ENCODE measurements around the gene PLCG2.

Gene PLCG2

DNA sequence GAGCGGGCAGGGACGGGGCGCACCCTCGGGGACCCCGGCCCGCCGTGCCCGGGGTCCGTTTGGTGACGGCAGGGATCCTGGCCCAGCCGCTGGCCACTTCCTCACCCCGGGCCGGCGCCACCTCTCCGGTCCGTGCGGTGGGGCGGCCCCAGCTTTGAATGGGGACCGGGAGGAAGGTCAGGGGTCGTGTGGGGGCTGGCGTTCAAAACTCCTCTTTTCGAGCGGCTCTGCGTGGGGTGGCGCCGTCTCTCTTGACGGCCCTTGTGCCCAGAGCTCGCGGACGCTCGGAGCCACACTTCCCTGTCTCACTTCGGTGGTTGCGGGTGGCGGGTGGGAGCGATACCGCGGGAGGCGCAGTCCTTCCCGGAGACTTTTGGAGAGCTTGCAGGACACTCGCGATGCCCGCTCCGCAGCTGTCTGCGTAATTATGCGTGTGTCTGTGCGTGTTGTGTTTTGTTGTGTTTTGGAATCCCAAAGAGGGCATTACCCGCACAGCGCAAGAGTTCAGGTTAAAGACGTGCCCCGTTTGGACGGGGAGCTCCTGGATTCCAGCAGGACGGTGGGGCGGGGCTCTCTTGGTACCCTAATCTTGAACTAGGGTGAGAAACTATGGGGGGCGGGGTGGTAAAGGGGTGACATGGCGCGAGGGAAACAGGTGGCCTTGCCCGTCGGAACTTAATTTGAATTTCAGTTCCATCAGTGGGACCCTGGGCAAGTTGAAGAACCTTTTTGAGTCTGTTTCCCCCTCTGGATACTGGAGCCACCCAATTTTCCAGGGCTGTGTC lies 637 bp downstream of the PLCG2 start:
- peak overlapping the region; percentile 29 for H3K4me3 ChIP-seq (ENCODE audit: low read depth, low read length)
- in situ Hi-C loops (cut with HindIII; ENCODE audit: low sequenced_read_pairs), result no loop called here
- DNase-seq (ENCODE audit: low read depth, low spot score), result no peak
- TF ChIP-seq CTCF (IDR thresholded peaks at IDR 0.05; ENCODE audit: low read depth, low read length), result no peak

GRCh38 chr16:81780350-81780749 lies 1.3 kb downstream of the PLCG2 start:
- in situ Hi-C loops (cut with HindIII; ENCODE audit: low sequenced_read_pairs), result no loop called here
- H3K4me3 ChIP-seq (ENCODE audit: low read depth, low read length), result no peak overlapping the region
- DNase-seq (ENCODE audit: low read depth, low spot score), result no peak
- TF ChIP-seq CTCF (IDR thresholded peaks at IDR 0.05; ENCODE audit: low read depth, low read length), result no peak

DNA sequence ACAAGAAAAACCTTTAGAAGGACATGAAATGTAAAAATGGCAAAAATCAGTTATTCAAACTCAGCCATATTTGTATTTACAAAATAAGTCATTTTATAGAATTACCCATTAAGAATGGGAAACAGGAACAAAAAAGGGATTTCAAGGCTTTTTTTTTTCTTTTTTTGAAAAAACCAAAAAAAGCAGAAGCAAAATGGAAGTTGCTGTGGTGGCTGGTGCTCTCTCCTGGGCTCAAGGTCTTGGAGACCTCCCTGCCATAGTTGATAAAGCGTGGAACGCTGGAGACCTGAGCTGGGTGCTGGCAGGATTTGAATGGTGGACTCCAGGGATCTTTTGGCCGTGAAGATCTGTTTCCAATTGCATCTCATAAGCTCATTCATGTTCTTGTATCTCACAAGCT lies 3.1 kb downstream of the PLCG2 start:
- no peak overlapping the region for H3K4me3 ChIP-seq (ENCODE audit: low read depth, low read length)
- DNase-seq (ENCODE audit: low read depth, low spot score), result no peak
- in situ Hi-C loops (cut with HindIII; ENCODE audit: low sequenced_read_pairs), result no loop called here
- no peak for TF ChIP-seq CTCF (IDR thresholded peaks at IDR 0.05; ENCODE audit: low read depth, low read length)

GRCh38 chr16:81784072-81784795 lies 5.1 kb downstream of the PLCG2 start:
- no peak for DNase-seq (ENCODE audit: low read depth, low spot score)
- in situ Hi-C loops (cut with HindIII; ENCODE audit: low sequenced_read_pairs), result no loop called here

DNA sequence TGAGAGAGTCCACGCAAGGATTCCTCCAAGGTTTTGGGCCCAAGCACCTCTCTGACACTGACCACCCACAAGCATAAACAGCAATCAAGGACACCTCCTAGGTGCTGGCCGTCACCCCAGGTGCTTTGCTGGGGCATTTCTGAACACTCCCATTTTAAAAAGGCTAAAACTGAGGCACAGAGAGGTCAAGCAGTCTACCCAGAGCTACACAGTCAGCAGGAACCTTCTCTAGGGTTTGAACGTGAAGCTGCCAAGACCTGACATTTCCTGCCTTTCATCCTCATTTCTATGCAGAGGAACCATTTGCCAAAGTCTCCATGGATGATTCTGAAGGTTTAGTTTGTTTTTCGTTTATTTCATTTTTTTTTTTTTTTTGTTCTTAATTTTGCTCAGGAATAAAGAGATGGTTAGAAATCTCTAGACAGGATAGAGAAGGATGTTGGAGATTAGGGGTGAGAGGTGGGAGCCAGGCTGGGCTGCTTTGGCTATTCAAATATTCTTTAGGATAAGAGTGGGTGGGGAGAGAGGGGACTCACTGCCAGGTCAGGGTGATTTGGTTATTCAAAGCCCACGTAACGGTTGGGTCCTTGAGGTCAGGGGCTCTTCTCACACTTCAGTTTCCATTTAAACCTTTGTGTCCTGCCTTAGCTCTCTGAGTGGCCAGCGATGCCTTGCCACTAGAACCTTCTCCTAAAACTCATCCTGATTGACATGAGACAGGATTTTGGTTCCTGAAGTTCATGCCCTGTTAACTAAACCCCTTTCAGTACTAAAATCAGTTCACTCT lies 6.2 kb downstream of the PLCG2 start:
- H3K4me3 ChIP-seq (ENCODE audit: low read depth, low read length), result no peak overlapping the region
- TF ChIP-seq CTCF (IDR thresholded peaks at IDR 0.05; ENCODE audit: low read depth, low read length), result no peak
- in situ Hi-C loops (cut with HindIII; ENCODE audit: low sequenced_read_pairs), result no loop called here
- no peak for DNase-seq (ENCODE audit: low read depth, low spot score)

More at GRCh38 chr16:81784072-81784795, 5.1 kb downstream of the PLCG2 start:
- H3K4me3 ChIP-seq (ENCODE audit: low read depth, low read length), result no peak overlapping the region
- no peak for TF ChIP-seq CTCF (IDR thresholded peaks at IDR 0.05; ENCODE audit: low read depth, low read length)

GRCh38 chr16:81786321-81786720 lies 7.2 kb downstream of the PLCG2 start:
- no peak for TF ChIP-seq CTCF (IDR thresholded peaks at IDR 0.05; ENCODE audit: low read depth, low read length)
- DNase-seq (ENCODE audit: low read depth, low spot score), result peak; percentile 30
- in situ Hi-C loops (cut with HindIII; ENCODE audit: low sequenced_read_pairs), result no loop called here

More at GRCh38 chr16:81786321-81786720, 7.2 kb downstream of the PLCG2 start:
- no peak overlapping the region for H3K4me3 ChIP-seq (ENCODE audit: low read depth, low read length)

All from astrocyte of the spinal cord (primary cell).